ENCODE results near the gene RNF8.
"Not testable (repeated sequence)": the region's sequence is repeated elsewhere in the genome, so short reads cannot be mapped to it uniquely, and the experiment has no call there.

Gene RNF8

DNA sequence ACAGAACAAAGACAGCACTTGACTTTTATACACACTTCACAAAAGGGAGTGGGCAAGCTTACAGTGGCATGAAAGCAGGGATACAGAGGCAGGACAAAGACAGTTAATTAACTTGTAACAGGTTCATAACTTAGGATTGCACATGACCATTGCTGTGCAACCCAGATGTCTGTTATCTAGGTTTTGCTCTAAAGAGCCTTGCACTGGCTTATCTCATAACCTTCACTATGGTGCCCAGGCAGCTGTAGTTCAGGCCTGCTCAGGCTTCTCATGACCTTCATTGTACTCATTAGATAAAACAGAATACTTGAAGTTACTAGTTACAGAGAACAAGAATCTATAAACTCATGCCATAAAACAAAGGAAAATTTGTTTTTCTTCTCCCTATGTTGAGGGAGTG, 47.9 kb downstream of the RNF8 start:
- not testable (repeated sequence) for DNase-seq

DNA sequence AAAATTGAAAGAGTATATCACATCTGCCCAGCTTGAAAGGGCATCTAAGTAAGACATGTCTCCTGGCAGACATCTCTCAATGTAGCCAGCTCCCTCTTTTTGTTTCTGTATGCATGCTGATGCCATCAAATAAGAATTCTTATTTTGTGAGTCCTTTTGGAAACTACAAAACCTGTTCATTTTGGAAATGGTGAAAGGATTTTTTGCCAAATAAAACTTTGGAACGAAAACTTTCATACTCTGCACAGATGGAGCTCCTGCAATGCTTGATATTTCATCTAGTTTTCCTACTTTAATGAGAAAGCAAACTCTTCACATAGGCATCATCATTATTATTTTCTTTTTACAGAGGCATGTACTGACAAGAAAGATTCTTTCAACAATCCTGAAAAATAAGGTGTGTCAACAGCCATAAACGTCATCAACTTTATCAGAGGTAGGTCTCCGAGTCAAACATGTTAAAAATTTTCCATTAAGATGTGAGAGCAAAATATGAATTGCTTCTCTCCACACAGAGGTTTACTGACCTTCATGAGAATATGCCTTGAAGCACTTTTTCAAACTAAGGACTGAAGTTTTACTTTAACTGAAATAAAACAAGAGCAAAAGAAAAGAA, 53.1 kb downstream of the RNF8 start:
- no peak for DNase-seq

DNA sequence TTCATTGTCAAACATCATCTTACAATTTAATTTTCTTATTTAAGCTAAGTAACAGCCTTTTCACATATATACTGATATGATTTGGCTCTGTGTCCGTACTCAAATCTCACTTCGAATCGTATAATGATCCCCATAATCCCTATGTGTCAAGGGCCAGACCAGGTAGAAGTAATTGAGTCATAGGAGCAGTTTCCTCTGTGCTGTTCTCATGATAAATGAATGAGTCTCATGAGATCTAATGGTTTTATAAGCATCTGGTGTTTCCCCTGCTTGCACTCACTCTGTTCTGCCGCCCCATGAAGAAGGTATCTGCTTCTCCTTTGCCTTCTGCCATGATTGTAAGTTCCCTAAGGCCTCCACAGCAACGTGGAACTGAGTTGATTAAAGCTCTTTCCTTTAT, 54.2 kb downstream of the RNF8 start:
- DNase-seq = no peak

DNA sequence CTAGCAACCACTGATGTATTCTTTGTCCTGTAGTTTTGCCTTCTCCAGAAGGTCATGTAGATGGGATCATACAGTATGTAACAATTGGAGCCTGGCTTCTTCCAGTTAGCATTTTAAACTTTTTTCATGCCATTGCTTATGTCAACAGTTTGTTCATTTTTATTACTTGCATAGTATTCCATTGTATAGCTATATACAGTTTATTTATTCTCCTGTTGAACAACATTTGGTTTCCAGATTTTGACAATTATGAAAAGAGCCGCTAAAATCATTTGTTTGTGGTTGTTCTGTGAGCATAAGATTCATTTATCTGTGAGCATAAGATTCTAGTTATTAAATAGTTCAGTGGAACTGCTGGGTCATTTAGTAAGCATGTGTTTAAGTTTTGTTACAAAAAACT, 55.7 kb downstream of the RNF8 start:
- DNase-seq = no peak

DNA sequence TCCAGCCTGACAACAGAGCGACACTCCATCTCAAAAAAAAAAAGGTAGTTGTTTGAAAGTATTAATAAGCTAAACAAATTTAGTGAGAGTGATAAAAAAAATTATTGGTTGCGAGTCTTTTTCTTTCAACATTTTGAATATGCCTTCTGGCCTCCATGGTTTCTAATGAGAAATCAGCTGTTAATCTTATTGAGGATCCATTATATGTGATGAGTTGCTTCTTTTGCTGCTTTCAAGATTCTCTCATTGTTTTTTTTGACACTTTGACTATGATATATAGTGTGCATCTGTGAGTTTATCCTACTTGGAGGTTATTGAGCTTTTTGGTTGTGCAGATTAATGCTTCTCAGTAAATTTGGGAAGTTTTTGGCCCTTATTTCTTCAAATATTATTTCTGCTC, 63.6 kb downstream of the RNF8 start:
- no peak for DNase-seq

DNA sequence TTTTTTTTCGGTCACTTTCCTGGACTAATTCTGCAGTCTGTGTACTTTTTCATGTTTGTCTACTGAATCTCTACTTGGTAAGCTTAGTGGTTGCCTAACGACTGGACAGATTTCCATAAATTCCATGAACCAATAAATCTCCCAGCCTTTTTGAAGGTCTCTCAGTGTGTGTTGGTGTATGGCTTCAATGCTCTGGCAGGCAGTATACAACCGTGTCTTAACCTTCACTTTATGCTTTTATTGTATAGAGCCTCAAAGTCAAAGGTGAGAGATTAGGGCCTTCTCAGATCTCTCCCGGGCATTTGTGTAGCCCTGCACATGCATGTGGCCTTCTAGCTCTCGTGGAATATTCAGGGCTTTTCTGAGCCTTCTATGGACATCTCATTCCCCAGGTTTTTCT, 64.9 kb downstream of the RNF8 start:
- DNase-seq = no peak

DNA sequence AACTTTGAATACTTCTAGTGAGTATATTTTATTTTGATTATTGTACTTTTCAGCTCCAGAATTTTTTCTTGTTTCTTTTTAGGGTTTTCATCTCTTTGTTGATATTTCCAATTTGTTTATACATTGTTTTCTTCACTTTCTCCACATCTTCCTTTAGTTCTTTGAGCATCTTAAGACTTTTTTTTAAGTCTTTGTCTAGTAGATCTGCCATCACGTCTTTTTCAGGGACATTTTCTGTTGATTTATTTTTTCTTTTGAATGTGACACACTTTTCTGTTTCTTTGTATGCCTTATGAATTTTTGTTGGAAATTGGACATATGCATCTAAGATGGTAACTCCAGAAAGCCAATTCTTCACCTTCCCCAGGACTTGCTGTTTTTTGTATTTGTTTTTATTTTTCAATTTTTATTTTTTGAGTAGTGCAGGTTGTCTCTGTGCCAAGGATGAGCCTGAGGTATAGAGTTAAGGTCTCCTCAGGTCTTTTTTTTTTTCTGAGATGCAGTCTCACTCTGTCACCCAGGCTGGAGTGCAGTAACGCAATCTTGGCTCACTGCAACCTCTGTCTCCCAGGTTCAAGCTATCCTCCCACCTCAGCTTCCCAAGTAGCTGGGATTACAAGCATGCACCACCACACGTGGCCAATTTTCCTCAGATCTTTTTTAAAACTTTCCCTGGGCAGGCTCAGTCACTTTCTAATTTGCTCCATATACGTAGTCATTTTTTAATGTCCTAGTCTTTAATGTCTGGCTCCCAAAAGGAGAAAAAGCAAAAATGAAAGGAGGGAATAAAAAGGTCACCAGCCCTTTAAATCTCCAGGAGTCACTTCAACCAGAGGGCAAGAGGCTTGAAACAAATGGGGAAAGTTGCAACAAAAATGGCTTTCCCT, 72.5 kb downstream of the RNF8 start:
- DNase-seq = no peak

DNA sequence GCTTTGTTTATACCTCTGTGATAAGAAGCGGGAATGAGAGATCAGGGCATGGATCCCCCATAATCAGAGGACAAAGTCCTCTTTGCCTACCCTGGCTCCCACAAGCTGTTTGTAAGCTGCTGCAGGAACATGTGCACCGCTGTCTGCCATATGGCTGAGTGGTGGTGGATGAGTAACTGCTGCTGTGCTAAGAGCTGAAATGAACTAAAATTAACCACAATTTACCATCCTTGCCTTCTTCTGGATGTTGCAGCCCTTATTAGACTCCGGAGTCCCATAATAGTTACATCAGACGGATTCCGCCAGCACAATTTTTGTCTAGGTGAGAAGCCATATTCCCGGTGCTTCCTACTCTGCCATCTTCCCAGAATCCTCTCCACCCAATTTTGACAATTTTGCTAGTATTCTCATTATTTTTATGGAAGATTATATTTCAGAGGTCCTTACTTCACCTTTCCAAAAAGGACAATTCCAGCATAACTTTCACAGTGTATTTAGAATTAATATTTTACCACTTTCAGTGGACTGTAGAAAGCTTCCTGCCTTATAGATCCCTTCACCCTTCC, 73.2 kb downstream of the RNF8 start:
- no peak for DNase-seq

DNA sequence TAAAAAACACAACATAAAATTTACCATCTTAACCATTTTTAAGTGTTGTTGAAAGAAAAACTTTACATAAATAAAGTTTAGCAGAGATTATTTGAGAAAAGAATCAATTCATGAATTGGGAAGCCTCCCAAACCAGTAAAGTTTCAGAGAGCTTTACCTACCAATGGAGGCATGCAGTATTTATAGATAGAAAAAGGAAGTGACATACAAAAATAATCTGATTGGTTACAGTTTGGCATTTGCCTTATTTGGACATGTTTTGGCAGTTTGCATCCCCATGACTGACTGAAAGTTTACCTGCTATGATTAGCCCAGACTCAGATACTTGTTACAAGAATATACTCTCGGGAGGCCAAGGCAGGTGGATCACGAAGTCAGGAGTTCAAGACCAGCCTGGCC, 75.6 kb downstream of the RNF8 start:
- no peak for DNase-seq

DNA sequence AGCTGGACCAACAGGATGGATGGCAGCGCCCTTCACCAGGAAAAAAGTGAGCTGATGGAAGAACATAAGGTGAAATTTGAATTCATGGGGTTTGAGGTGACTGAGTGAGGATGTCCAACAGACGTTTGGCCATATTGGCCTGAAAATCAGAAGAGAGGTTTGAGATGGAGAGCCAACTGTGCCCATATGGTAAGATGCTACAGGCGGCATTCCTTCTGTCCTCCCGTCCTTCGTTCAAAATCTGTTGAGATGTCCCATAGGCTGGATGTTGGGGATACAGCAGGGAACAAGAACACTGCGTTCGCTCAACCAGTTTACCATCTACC, 78.8 kb downstream of the RNF8 start:
- DNase-seq = no peak

DNA sequence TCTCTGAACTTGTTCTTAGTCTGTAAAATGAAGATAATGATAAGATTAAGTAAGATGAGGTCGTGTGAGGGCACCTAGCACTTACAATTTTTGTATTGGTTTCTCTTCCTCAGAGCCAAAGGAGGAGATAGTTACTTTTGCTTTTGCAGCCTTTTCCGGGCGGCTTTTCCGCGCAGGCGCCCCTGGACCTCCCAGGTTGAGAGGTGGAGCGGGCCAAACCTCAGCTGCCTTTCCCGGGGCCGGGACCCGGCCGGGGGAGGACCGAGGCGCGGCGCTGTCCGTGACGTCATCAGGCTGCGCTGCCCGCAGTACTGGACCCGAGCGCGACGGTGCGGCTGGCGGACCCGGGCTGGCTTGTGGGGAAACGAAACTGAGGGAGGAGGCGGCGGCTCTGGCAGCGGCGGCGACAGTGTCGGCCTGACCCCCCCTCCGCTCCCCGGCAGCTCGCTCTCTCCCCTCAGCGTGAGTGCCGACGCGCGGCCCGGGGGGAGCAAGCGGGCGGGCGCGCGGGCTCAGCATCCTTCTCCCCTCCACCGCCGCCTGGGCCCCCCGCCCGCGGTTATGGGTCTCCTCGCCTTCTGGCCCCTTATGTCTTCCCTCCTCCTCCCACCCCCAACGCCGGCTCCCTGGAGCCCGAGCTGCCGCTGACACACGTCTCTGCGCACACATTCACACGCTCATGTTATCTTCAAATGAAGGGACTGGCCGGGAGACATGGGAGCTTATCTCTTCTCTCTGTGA, 79.3 kb downstream of the RNF8 start, which contains the start of gene CMTR1:
TSS of gene CMTR1 (plus strand) at position 306 of the 741 bp plus-strand sequence. CDS start 2,409 bp downstream, outside the sequence.
- DNase-seq = peak; percentile 95

DNA sequence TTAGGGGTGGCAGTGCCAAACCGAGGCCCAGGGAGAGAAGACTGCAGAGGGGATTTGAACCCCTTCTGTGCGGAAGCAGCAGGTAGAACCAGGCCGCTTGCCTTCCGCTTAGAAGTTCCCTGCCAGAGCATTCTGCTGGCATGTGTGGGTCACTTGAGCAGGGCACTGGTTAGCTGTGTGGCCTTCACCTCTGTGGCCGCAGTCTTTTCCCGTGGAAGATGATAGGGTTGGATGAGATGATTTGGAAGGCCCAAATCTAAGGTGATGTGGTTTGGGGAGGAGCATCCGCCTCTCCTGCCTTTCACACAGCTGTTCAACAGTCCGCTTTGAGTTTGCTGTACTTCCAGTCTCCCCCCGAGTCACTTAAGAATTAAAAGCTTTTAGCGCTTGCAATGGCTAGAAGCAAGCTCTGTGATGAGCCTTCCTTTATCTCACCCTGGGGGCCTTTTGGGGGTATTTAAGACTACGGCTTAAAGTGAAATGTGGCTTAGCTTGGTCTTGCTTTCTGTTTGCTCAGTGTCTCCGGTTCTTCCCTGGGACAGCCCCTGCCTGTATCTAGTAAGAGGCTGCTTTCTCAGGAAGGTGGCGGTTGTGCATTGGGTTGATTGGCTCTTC, 80.0 kb downstream of the RNF8 start:
- no peak for DNase-seq

DNA sequence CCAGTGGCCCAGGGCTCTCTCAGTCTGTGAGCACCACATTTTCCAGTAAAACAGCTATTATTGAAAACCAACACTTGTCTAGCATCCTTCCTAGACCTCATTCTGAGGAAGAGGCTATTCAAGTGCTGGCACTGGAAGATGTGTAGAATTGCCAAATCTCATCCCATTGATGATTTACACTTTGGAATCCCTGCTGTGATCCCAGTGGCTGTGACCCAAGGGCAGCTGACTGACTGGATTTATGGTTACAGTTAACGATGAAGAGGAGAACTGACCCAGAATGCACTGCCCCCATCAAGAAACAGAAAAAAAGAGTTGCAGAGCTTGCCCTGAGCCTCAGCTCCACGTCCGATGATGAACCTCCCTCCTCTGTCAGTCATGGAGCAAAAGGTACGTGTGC, 81.6 kb downstream of the RNF8 start:
- no peak for DNase-seq

DNA sequence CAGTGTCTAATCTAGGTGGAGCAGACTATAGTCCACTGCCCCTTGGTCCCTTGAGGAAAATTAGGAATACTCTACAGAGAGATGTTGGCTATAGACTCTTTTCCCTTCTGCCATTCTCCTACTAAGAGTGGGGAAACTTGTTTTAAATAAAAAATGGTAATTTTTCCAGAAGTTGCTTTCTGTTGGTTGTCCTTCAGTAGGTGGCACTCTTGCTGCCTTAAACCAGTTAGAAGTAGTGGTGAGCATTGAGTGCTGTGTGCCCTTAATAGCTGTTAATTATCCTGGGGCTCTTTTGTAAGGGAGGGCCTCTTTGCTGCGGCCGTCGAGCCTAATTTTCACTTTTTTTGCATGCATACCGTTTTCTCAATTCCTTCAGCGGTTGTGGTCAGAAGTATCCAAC, 82.0 kb downstream of the RNF8 start:
- DNase-seq = no peak

DNA sequence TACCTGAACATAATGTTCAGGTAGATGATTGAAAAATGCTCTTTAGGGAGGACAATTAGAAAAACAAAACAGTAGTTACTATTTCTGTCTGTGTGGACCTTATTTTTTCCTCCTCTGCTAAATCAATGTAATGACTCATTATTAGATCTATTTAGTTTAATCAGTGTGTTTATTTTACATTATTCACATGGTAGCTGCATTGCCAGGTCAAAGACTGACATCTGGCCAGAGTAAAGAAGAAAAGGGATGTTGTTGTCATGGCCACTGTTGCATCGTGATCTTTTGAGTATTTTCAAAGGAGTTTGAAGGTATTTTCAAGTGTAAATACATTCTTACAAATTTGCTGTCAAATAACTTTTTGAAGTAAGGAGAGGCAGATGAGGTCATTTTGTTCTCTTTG, 85.1 kb downstream of the RNF8 start:
- DNase-seq = no peak

DNA sequence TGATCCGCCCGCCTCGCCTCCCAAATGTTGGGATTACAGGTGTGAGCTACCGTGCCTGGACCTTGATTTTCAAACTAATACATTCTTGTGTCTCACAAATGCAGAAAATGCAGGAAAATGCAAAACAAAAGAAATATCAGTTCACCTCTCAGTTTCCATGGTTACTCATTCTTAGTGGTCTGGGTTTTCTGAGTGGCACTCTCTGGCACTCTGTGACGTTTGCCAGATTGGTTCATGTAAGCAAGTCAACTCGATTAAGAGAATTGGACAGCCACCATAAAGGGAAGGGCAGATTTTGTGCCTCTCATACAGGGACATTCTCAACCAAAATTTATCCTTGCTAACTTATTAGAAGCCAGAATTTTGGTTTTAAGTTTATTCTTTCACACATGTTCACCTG, 87.9 kb downstream of the RNF8 start:
- no peak for DNase-seq

DNA sequence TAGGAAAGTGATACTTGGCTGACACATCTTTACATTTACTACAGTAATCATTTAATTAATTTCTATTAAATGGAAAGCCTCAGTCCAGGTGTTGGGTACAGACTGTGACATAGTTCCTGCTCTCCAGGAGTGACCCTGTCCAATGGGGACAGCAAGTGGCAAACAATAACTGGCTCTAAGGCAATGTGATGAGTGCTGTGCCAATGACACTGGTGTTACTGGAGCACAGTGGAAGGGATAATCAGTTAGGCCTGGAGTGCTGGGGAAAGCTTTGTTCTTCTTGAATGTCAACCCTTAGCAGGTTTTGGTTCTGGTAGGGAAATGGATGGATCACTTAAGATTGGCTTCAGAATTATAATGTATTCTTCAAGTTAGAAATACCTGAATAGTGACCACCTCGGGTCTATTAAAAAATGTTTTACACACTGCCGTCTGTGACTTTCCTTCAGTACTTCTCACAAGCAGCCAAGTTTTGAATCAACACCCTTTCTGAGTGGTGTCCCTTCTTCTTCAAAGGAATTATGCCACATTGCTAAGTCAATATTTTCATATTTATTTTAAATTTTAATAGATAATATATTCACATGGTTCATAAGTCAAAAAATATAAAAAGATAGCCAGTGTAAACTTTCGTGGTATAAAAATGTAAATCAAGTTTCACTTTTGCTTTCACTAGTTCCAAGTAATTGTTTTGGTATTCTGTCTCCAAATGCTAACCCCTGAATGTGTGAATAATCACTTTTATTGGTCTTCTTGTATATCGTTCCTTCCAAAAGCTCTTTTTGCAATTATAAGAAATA, 88.8 kb downstream of the RNF8 start:
- no peak for DNase-seq

DNA sequence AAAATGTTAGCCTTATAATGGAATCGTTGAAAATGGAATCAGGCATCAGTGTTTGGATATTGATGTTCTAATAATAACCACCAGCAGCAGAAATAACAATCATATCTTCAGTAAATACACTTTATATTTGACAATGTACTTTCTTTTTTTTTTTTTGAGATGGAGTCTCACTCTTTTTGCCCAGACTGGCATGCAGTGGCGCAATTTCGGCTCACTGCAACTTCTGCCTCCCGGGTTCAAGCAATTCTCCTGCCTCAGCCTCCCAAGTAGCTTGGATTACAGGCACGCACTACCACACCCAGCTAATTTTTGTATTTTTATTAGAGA, 89.4 kb downstream of the RNF8 start:
- DNase-seq = not testable (repeated sequence)
